PC-9 (cell line): ENCODE data around the gene PPIC. TPM values are rescaled to one million over a fixed set of nuclear protein-coding genes. Genes with fewer than 3 reads are reported as not detected.

Experiments
- BruUV-seq: library from RNA; stranded (reverse); fragments of 400-500 nt; replicated peaks from 2 replicates; lab custom pipeline; 2021; lab: Mats Ljungman, UMichigan
- CTCF ChIA-PET: fragments of 300-600 bp; sonication (Branson Sonifier 250); formaldehyde crosslinking; loops from one replicate; lab custom pipeline; 2022; ENCODE audit warnings: antibody characterized with exemption; lab: Charles Lee
- POLR2A ChIA-PET: fragments of 300-600 bp; sonication (Branson Sonifier 250); formaldehyde crosslinking; loops from one replicate; lab custom pipeline; 2022; ENCODE audit warnings: antibody characterized with exemption; ENCODE audit not compliant: unreplicated experiment; lab: Charles Lee
- DNase-seq, 2 experiments: peaks; one replicate each; pipeline versions ENCODE4 v3.0.0 to v3.0.0-alpha.2; 2015 to 2022; ENCODE audit warnings: mixed read lengths in 1 of 2
- H2AFZ ChIP-seq: fragments of 200-600 bp; sonication (generic); 2 replicates; pipeline ENCODE4 v1.8.1; 2017; ENCODE audit warnings: antibody characterized with exemption
- H3F3A ChIP-seq: fragments of 200-600 bp; sonication (generic); 2 replicates; pipeline ENCODE4 v1.8.1; 2017; ENCODE audit warnings: antibody characterized with exemption, mild to moderate bottlenecking, low read depth; ENCODE audit not compliant: insufficient read depth
- H3K27ac ChIP-seq: fragments of 200-600 bp; sonication (generic); 2 replicates; pipeline ENCODE4 v1.6.1; 2016; ENCODE audit warnings: mixed run types
- H3K27me3 ChIP-seq: fragments of 200-600 bp; sonication (generic); 2 replicates; pipeline ENCODE4 v1.6.1; 2016; ENCODE audit warnings: low read depth, mixed run types; ENCODE audit not compliant: insufficient read depth
- H3K36me3 ChIP-seq: fragments of 200-600 bp; sonication (generic); 2 replicates; pipeline ENCODE4 v1.6.1; 2016; ENCODE audit warnings: low read depth, mixed run types
- H3K4me1 ChIP-seq: fragments of 200-600 bp; sonication (generic); replicated peaks from 2 replicates; pipeline ENCODE4 v1.6.1; 2016; ENCODE audit warnings: mixed run types; ENCODE audit not compliant: insufficient read depth
- H3K4me2 ChIP-seq: fragments of 200-600 bp; sonication (generic); 2 replicates; pipeline ENCODE4 v1.6.1; 2017; ENCODE audit warnings: mixed run types
- H3K4me3 ChIP-seq: fragments of 200-600 bp; sonication (generic); 2 replicates; pipeline ENCODE4 v1.6.1; 2016; ENCODE audit warnings: mixed run types
- H3K79me2 ChIP-seq: fragments of 200-600 bp; sonication (generic); 2 replicates; pipeline ENCODE4 v1.6.1; 2017; ENCODE audit warnings: low read depth, mixed run types
- H3K9me2 ChIP-seq: fragments of 200-600 bp; sonication (generic); 2 replicates; pipeline ENCODE4 v1.8.1; 2017; ENCODE audit warnings: mild to moderate bottlenecking; ENCODE audit not compliant: insufficient read depth
- H3K9me3 ChIP-seq: fragments of 200-600 bp; sonication (generic); 2 replicates; pipeline ENCODE4 v1.8.1; 2016; ENCODE audit warnings: low read depth; ENCODE audit not compliant: insufficient read depth
- H4K20me1 ChIP-seq: fragments of 200-600 bp; sonication (generic); 2 replicates; pipeline ENCODE4 v1.8.1; 2017; ENCODE audit not compliant: insufficient read depth
- CTCF ChIP-seq: fragments of 200-600 bp; sonication (generic); conservative IDR thresholded peaks from 2 replicates; pipeline ENCODE4 v1.6.1; 2017; ENCODE audit warnings: mixed run types, antibody characterized with exemption, mild to moderate bottlenecking, moderate library complexity
- EZH2 ChIP-seq: fragments of 200-600 bp; sonication (generic); IDR thresholded peaks from 2 replicates; pipeline ENCODE4 v1.8.0; 2017; ENCODE audit warnings: antibody characterized with exemption, low read depth
- intact Hi-C: fragments of 100-400 bp; cut with micrococcal nuclease; formaldehyde crosslinking; loops from one replicate; pipeline ENCODE4 v1.10.0; 2022; ENCODE audit not compliant: unreplicated experiment
- total RNA-seq: library from RNA; stranded (reverse); gene quantifications from 2 replicates; pipeline ENCODE4 v1.2.3, GENCODE V29; 2021

Gene PPIC
- total RNA-seq, 1 experiment from 2014 or later: 22.3 TPM

- no peak for TF ChIP-seq EZH2
- TF ChIP-seq CTCF: no peak
- Histone ChIP-seq H3K9me2 (no peaks in the 10 kb centered on the region), H3K4me3 (no peak overlapping the region), H3K4me1 (no peaks in the 10 kb centered on the region), H3K27ac (no peak overlapping the region), H3K27me3 (no peaks in the 10 kb centered on the region), H3K9me3 (no peaks in the 10 kb centered on the region), H3F3A (no peaks in the 10 kb centered on the region), H3K4me2 (no peak overlapping the region), H3K79me2 (no peaks in the 10 kb centered on the region), H2AFZ (no peak overlapping the region), H4K20me1 (no peaks in the 10 kb centered on the region), H3K36me3 (no peaks in the 10 kb centered on the region)
- CTCF ChIA-PET: no interaction called here
- BruUV-seq: no TSS peak
- POLR2A ChIA-PET: no interaction called here
- DNase-seq: no peak
- intact Hi-C loops: no loop called here
Observed at GRCh38 chr5:123012321-123012720, 24.2 kb downstream of the PPIC start.

- Histone ChIP-seq H3K4me3 (no peak overlapping the region), H3K27me3 (no peaks in the 10 kb centered on the region), H3K4me2 (no peak overlapping the region), H3K36me3 (no peaks in the 10 kb centered on the region), H3K9me2 (no peaks in the 10 kb centered on the region), H3K9me3 (no peaks in the 10 kb centered on the region), H4K20me1 (no peaks in the 10 kb centered on the region), H3K4me1 (no peaks in the 10 kb centered on the region), H2AFZ (no peak overlapping the region), H3K27ac (no peak overlapping the region), H3F3A (no peaks in the 10 kb centered on the region), H3K79me2 (no peaks in the 10 kb centered on the region)
- ChIA-PET POLR2A (no interaction called here), CTCF (interaction anchor here (0.6 kb wide), 1 partner anchor 12 kb away, joined by 5 read pairs; no protein-coding TSS in a partner anchor)
- intact Hi-C loops: no loop called here
- DNase-seq: no peak
- no TSS peak for BruUV-seq
- TF ChIP-seq CTCF: no peak
- no peak for TF ChIP-seq EZH2
Observed at GRCh38 chr5:123007754-123008153, 28.8 kb downstream of the PPIC start.

- Histone ChIP-seq H3K27me3 (no peaks in the 10 kb centered on the region), H3K4me2 (no peak overlapping the region), H3K4me3 (no peak overlapping the region), H2AFZ (no peak overlapping the region), H3F3A (no peaks in the 10 kb centered on the region), H3K36me3 (no peaks in the 10 kb centered on the region), H3K4me1 (no peaks in the 10 kb centered on the region), H3K9me3 (no peaks in the 10 kb centered on the region), H3K79me2 (no peaks in the 10 kb centered on the region), H3K9me2 (no peaks in the 10 kb centered on the region), H4K20me1 (no peaks in the 10 kb centered on the region), H3K27ac (no peak overlapping the region)
- no peak for TF ChIP-seq CTCF
- no peak for TF ChIP-seq EZH2
- POLR2A ChIA-PET: no interaction called here
- intact Hi-C loops: no loop called here
- CTCF ChIA-PET: interaction anchor here (0.6 kb wide), 1 partner anchor 12 kb away, joined by 5 read pairs; no protein-coding TSS in a partner anchor
- BruUV-seq: no TSS peak
- DNase-seq: no peak
Observed at GRCh38 chr5:123007182-123007581, 29.3 kb downstream of the PPIC start.
